ENCODE data around the gene MAP10.

MAP10 gene

DNA sequence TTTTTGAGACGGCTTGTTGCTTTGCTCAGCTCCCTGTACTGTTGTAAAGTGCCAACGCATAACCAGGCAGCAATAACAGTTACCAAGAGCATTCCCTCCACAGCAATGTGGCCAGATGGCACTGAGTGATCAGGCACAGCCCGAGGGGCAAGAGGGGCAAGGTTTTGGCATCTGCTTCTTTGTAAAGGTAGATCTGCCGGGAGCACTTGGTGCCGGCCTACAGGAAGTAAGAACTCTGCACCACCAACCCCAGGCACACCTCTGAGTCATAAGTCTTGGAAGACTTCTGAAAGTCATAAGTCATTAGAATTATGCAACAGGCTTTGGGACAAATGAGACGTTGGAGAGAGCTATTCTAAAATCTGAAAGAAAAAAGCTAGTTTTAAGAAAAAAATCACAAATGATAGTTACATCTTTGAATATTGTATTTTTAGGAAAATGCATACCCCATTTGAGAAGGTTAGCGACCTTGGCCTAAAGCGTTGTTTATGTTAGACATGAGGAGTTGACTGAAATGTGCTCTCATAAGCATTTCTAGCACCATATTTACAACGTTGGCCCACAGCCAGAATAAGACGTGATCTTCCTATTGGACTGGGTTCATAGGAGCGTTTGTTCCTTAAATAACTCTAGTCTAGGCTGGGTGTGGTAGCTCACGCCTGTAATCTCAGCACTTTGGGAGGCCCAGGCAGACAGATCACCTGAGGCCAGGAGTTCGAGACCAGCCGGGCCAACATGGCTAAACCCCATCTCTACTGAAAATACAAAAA is 37.7 kb upstream of the MAP10 start:
- POLR2A ChIA-PET (ENCODE audit: low non-redundant PET): no interaction called here
- H3K27ac ChIP-seq: peak overlapping the region; percentile 93
- CTCF ChIA-PET: interaction anchor here (0.6 kb wide), 1 partner anchor 190 kb away, joined by 7 read pairs; no protein-coding TSS in a partner anchor
- peak; percentile 79 for DNase-seq (ENCODE audit: low spot score)
- TF ChIP-seq, protein P1, sequence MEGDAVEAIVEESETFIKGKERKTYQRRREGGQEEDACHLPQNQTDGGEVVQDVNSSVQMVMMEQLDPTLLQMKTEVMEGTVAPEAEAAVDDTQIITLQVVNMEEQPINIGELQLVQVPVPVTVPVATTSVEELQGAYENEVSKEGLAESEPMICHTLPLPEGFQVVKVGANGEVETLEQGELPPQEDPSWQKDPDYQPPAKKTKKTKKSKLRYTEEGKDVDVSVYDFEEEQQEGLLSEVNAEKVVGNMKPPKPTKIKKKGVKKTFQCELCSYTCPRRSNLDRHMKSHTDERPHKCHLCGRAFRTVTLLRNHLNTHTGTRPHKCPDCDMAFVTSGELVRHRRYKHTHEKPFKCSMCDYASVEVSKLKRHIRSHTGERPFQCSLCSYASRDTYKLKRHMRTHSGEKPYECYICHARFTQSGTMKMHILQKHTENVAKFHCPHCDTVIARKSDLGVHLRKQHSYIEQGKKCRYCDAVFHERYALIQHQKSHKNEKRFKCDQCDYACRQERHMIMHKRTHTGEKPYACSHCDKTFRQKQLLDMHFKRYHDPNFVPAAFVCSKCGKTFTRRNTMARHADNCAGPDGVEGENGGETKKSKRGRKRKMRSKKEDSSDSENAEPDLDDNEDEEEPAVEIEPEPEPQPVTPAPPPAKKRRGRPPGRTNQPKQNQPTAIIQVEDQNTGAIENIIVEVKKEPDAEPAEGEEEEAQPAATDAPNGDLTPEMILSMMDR (conservative IDR thresholded peaks at IDR 0.05; ENCODE audit: low read depth): no peak

GRCh38 chr1:232768793-232769192 is 36.4 kb upstream of the MAP10 start:
- CTCF ChIA-PET: no interaction called here
- TF ChIP-seq, protein P1 (conservative IDR thresholded peaks at IDR 0.05; ENCODE audit: low read depth): no peak
- POLR2A ChIA-PET (ENCODE audit: low non-redundant PET): no interaction called here
- no peak overlapping the region for H3K27ac ChIP-seq
- DNase-seq (ENCODE audit: low spot score): no peak

DNA sequence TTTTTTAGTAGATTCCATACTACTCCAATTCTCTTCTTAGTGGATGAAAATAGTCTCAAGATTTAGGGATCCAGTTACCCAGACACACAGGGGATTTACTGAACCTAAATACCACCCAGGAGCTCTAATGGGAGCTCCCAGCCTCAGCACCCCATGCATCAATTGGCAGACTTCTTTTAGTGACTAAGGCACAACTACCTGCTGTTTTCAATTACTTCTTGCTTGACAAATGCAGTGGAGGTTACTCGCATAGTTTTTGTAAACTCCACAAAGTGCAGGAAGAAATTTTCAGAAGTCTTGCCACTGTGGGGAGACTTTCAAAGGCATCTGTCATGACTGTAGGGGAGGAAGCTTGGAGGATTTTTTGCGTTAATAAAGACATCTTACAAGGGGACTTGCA is 35.5 kb upstream of the MAP10 start:
- POLR2A ChIA-PET (ENCODE audit: low non-redundant PET): no interaction called here
- H3K27ac ChIP-seq: no peak overlapping the region
- TF ChIP-seq, protein P1 (conservative IDR thresholded peaks at IDR 0.05; ENCODE audit: low read depth): no peak
- CTCF ChIA-PET: no interaction called here
- DNase-seq (ENCODE audit: low spot score): no peak

DNA sequence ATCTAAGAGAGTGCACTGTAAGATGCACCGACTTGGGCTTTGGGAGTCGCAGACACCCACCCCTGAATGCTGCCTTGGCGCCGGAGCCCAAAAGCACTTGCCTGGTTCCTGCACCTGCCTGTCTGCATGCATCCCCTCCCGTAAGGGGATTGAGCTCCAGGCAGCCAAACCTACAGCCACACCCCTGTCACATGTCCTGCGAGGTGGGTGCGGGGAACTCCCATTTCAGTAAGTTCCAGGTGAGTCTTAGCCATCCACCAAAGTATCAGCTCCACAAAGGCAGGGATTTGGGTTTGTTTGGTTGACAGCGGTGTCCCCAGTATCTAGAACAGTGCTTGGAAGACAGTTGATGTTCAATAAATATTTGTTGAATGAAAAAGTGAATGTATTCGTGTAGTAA is 31.5 kb upstream of the MAP10 start:
- POLR2A ChIA-PET (ENCODE audit: low non-redundant PET): no interaction called here
- H3K27ac ChIP-seq: no peak overlapping the region
- TF ChIP-seq, protein P1 (conservative IDR thresholded peaks at IDR 0.05; ENCODE audit: low read depth): no peak
- no peak for DNase-seq (ENCODE audit: low spot score)
- CTCF ChIA-PET: interaction anchor here (0.6 kb wide), 1 partner anchor 179 kb away, joined by 3 read pairs; no protein-coding TSS in a partner anchor

GRCh38 chr1:232776526-232777106 is 28.6 kb upstream of the MAP10 start:
- DNase-seq (ENCODE audit: low spot score): no peak
- no peak overlapping the region for H3K27ac ChIP-seq
- TF ChIP-seq, protein P1 (conservative IDR thresholded peaks at IDR 0.05; ENCODE audit: low read depth): no peak
- ChIA-PET POLR2A (ENCODE audit: low non-redundant PET) (no interaction called here), CTCF (no interaction called here)

DNA sequence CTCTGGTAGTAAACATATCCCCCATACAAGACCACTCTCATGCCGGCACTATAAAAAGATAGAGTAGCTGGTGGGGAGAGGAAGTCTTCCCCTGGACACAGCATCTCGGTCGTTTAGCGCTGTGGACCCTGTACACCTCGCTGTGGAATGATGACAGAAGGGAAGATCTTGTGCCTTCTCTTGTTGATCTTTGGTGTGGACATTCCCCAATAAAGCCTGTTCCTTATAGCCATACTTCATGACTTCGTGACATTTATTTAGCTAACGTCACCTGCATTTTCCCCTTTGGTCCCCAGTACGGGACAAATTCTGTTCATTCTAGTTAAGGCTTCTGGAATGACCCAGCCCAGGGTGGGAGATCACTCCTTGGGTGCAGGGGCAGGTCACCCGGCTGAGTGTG is 24.9 kb upstream of the MAP10 start:
- ChIA-PET CTCF (interaction anchor here (1.3 kb wide), 1 partner anchor 30 kb away, joined by 3 read pairs; no protein-coding TSS in a partner anchor), POLR2A (ENCODE audit: low non-redundant PET) (no interaction called here)
- no peak for DNase-seq (ENCODE audit: low spot score)
- H3K27ac ChIP-seq: no peak overlapping the region
- TF ChIP-seq, protein P1 (conservative IDR thresholded peaks at IDR 0.05; ENCODE audit: low read depth): no peak
